Measurements from ENCODE around the gene RAB40B.

The RAB40B gene

GRCh38 chr17:82611140-82612058, 87.1 kb downstream of the RAB40B start:
- no peak for DNase-seq

DNA sequence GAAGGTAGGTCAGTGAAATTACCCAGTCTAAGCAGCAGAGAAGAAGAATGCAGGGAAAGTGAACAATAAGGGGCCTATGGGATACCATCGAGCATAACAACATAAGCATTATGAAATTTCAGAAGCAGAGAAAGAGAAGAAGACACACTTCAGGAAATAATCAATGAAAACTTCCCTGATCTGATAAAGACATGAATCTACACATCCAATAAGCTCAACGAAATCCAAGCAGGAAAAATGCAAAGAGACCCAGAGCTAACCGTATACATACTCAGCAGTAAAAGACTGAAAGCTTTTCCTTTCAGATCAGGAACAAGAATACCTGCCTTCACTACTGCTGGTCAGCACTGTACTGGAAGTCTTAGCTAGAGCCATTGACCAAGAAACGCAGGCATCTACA, 88.8 kb downstream of the RAB40B start:
- no peak for DNase-seq

DNA sequence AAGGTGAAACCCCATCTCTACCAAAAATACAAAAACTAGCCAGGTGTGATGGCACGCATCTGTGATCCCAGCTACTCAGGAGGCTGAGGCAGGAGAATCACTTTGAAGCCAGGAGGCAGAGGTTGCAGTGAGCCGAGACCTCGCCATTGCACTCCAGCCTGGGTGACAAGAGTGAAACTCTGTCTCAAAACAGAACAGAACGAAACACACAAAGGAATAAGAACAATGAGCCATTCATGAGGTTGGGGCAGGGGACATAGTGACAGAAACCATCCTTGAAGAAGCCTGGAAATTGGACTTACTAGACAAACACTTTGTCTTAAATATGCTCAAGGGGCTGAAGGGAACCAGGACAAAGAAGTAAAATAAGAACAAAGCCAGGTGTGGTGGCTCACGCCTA, 89.7 kb downstream of the RAB40B start:
- DNase-seq: no peak

- DNase-seq: no peak
These were observed 92.4 kb downstream of the RAB40B start for GRCh38 chr17:82605939-82606600.
